ENCODE measurements around the gene BRICD5.

The BRICD5 gene

DNA sequence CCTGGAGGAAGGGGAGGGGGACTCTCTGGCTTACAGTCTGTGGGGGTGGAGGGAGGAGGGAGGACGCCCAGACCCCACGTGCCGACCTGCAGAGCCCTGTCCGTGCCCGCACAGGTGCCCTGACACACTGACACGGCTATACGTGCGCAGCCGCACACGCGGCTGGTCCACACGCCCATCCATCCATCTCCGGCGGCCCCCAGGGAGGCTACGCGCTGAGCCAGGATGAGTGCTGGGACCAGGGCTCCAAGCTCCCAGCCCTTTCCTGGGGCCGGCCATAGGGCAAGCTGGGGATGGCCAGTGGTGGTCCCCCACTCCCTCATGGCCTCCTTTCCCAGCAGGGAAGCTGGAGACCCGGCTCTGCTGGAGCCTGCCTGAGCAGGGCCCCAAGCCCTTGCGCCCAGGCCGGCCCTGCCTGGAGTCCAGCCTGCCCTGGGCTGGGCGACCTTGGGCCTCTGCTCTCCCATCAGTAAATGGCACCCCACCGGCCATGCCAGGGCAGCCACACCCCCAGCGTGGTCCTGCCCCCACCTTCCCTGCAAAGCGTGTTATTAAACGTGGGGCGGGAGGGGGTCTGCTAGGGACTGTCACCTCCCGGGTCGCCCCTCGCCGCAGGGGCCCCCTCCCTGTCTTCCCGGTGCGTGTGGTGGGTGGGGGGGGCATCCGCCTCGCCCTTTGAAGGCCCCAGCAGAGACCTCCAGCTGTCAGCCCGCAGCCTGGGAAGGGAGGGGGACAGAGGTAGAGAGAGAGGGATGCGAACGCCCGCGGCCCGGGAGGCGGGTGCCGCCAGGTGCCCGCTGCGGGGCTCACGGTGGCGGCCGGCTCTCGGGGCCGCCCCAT is 15.1 kb downstream of the BRICD5 start:
- peak overlapping the region; percentile 82 for H2AK5ac ChIP-seq (ENCODE audit: low read depth, low read length)
- H2BK5ac ChIP-seq (ENCODE audit: low read length): peak overlapping the region; percentile 80
- peak overlapping the region; percentile 81 for H3K9ac ChIP-seq (ENCODE audit: low read depth, low read length, poor library complexity)
- H3K4me3 ChIP-seq (ENCODE audit: low read length in 2 of 2): peak overlapping the region; percentile 58 to 93
- peaks cover 2 to 30% (median 23%) of the 10 kb centered on the region in 3 experiments for H3K27me3 ChIP-seq (ENCODE audit: control insufficient read depth in 3 of 3, insufficient read depth in 3 of 3, low read depth in 1 of 3, low read length in 3 of 3)
- peak overlapping the region; percentile 85 for H2BK15ac ChIP-seq (ENCODE audit: low read length)
- H3K4me1 ChIP-seq (ENCODE audit: control insufficient read depth in 2 of 2, insufficient read depth in 1 of 2, low read depth in 1 of 2, low read length in 2 of 2): peaks cover 10 to 23% of the 10 kb centered on the region in 2 donors
- WGBS, 2 donors (ENCODE audit: extremely low coverage in 2 of 2, insufficient read length in 2 of 2, insufficient replicate concordance in 1 of 2): no CpG with 5 or more reads among the region's 49 CpGs
- peak overlapping the region; percentile 80 for H2AFZ ChIP-seq (ENCODE audit: low read length)
- H4K8ac ChIP-seq (ENCODE audit: low read depth, low read length): no peak overlapping the region
- peak overlapping the region; percentile 38 for H3K14ac ChIP-seq (ENCODE audit: low read length)
- no peak overlapping the region for H3K27ac ChIP-seq (replicated peaks; ENCODE audit: low read length)
- H2BK120ac ChIP-seq (ENCODE audit: low read depth, low read length): no peak overlapping the region
- H3K4me2 ChIP-seq (ENCODE audit: insufficient read depth, low read length, poor library complexity, severe bottlenecking): peak overlapping the region; percentile 88
- DNase-seq (ENCODE audit: low spot score): no peak
- H3K79me1 ChIP-seq (ENCODE audit: low read depth, low read length): no peaks in the 10 kb centered on the region
- H3K36me3 ChIP-seq (replicated peaks in 1 of 2; ENCODE audit: control insufficient read depth in 2 of 2, insufficient read depth in 2 of 2, low read length in 2 of 2): no peaks in the 10 kb centered on the region
- peak overlapping the region; percentile 87 for H3K23ac ChIP-seq (ENCODE audit: low read depth, low read length, poor library complexity)
- no peak overlapping the region for H2BK12ac ChIP-seq (ENCODE audit: low read length)
- peaks cover 0 to 5% of the 10 kb centered on the region in 2 donors for H3K9me3 ChIP-seq (replicated peaks in 1 of 2; ENCODE audit: control insufficient read depth in 2 of 2, insufficient read depth in 1 of 2, low read depth in 1 of 2, low read length in 2 of 2)
- H4K91ac ChIP-seq (ENCODE audit: low read depth, low read length, poor library complexity): no peak overlapping the region
- peak overlapping the region; percentile 37 for H3K4ac ChIP-seq (ENCODE audit: low read length)
- peak overlapping the region; percentile 85 for H3K18ac ChIP-seq (ENCODE audit: low read length)

DNA sequence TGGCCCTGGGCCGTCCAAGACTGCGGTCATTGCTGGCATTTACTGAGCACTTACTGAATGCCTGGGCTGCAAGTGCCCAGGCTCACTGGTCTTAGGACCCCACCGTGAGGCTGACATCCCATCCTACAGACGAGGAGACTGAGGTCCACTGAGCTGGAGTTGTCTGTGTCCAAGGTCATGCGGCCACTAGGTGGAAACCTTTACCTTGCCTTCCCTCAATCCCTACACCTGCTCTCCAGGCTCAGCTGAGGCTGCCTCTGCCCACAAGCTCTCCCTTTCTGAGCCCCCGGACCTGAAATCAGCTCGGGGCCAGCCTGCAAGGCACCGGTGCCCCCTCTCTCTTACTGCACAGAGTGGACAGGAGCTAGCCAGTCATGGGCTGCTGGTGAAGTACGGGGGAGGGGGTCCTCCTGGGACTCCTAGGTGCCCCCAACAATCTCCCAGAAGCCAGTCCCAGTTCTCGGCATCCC is 15.8 kb downstream of the BRICD5 start:
- peak overlapping the region; percentile 85 for H3K18ac ChIP-seq (ENCODE audit: low read length)
- peak overlapping the region; percentile 80 for H2BK5ac ChIP-seq (ENCODE audit: low read length)
- H2AFZ ChIP-seq (ENCODE audit: low read length): no peak overlapping the region
- no peak for DNase-seq (ENCODE audit: low spot score)
- no peaks in the 10 kb centered on the region for H3K79me1 ChIP-seq (ENCODE audit: low read depth, low read length)
- no peak overlapping the region for H2BK12ac ChIP-seq (ENCODE audit: low read length)
- peaks cover 10 to 28% of the 10 kb centered on the region in 2 donors for H3K4me1 ChIP-seq (ENCODE audit: control insufficient read depth in 2 of 2, insufficient read depth in 1 of 2, low read depth in 1 of 2, low read length in 2 of 2)
- no peak overlapping the region for H4K8ac ChIP-seq (ENCODE audit: low read depth, low read length)
- no peak overlapping the region for H3K4ac ChIP-seq (ENCODE audit: low read length)
- peak overlapping the region; percentile 58 to 65 for H3K4me3 ChIP-seq (ENCODE audit: low read length in 2 of 2)
- H3K9me3 ChIP-seq (replicated peaks in 1 of 2; ENCODE audit: control insufficient read depth in 2 of 2, insufficient read depth in 1 of 2, low read depth in 1 of 2, low read length in 2 of 2): no peaks in the 10 kb centered on the region
- H4K91ac ChIP-seq (ENCODE audit: low read depth, low read length, poor library complexity): no peak overlapping the region
- H3K27me3 ChIP-seq (ENCODE audit: control insufficient read depth in 3 of 3, insufficient read depth in 3 of 3, low read depth in 1 of 3, low read length in 3 of 3): peaks cover 2 to 29% (median 17%) of the 10 kb centered on the region in 3 experiments
- H3K27ac ChIP-seq (replicated peaks; ENCODE audit: low read length): no peak overlapping the region
- H2BK15ac ChIP-seq (ENCODE audit: low read length): peak overlapping the region; percentile 85
- no peaks in the 10 kb centered on the region for H3K36me3 ChIP-seq (replicated peaks in 1 of 2; ENCODE audit: control insufficient read depth in 2 of 2, insufficient read depth in 2 of 2, low read length in 2 of 2)
- H3K4me2 ChIP-seq (ENCODE audit: insufficient read depth, low read length, poor library complexity, severe bottlenecking): peak overlapping the region; percentile 88
- peak overlapping the region; percentile 82 for H2AK5ac ChIP-seq (ENCODE audit: low read depth, low read length)
- no CpG with 5 or more reads among the region's 10 CpGs for WGBS, 2 donors (ENCODE audit: extremely low coverage in 2 of 2, insufficient read length in 2 of 2, insufficient replicate concordance in 1 of 2)
- peak overlapping the region; percentile 87 for H3K23ac ChIP-seq (ENCODE audit: low read depth, low read length, poor library complexity)
- no peak overlapping the region for H2BK120ac ChIP-seq (ENCODE audit: low read depth, low read length)
- no peak overlapping the region for H3K9ac ChIP-seq (ENCODE audit: low read depth, low read length, poor library complexity)
- no peak overlapping the region for H3K14ac ChIP-seq (ENCODE audit: low read length)

GRCh38 chr16:2194166-2194834 is 16.4 kb downstream of the BRICD5 start:
- no peaks in the 10 kb centered on the region for H3K9me3 ChIP-seq (replicated peaks in 1 of 2; ENCODE audit: control insufficient read depth in 2 of 2, insufficient read depth in 1 of 2, low read depth in 1 of 2, low read length in 2 of 2)
- H3K18ac ChIP-seq (ENCODE audit: low read length): no peak overlapping the region
- H3K27ac ChIP-seq (replicated peaks; ENCODE audit: low read length): no peak overlapping the region
- H3K4ac ChIP-seq (ENCODE audit: low read length): no peak overlapping the region
- H3K9ac ChIP-seq (ENCODE audit: low read depth, low read length, poor library complexity): no peak overlapping the region
- peak overlapping the region in 1 of 2 donors; percentile 45 for H3K4me3 ChIP-seq (ENCODE audit: low read length in 2 of 2)
- H3K14ac ChIP-seq (ENCODE audit: low read length): no peak overlapping the region
- H2AK5ac ChIP-seq (ENCODE audit: low read depth, low read length): no peak overlapping the region
- H4K91ac ChIP-seq (ENCODE audit: low read depth, low read length, poor library complexity): no peak overlapping the region
- H2BK15ac ChIP-seq (ENCODE audit: low read length): no peak overlapping the region
- H2BK12ac ChIP-seq (ENCODE audit: low read length): no peak overlapping the region
- H3K27me3 ChIP-seq (ENCODE audit: control insufficient read depth in 3 of 3, insufficient read depth in 3 of 3, low read depth in 1 of 3, low read length in 3 of 3): peaks cover 2 to 29% (median 16%) of the 10 kb centered on the region in 3 experiments
- no peak overlapping the region for H2BK5ac ChIP-seq (ENCODE audit: low read length)
- peaks cover 10 to 29% of the 10 kb centered on the region in 2 donors for H3K4me1 ChIP-seq (ENCODE audit: control insufficient read depth in 2 of 2, insufficient read depth in 1 of 2, low read depth in 1 of 2, low read length in 2 of 2)
- no peaks in the 10 kb centered on the region for H3K79me1 ChIP-seq (ENCODE audit: low read depth, low read length)
- H3K36me3 ChIP-seq (replicated peaks in 1 of 2; ENCODE audit: control insufficient read depth in 2 of 2, insufficient read depth in 2 of 2, low read length in 2 of 2): no peaks in the 10 kb centered on the region
- H3K4me2 ChIP-seq (ENCODE audit: insufficient read depth, low read length, poor library complexity, severe bottlenecking): no peak overlapping the region
- H3K23ac ChIP-seq (ENCODE audit: low read depth, low read length, poor library complexity): no peak overlapping the region
- H2AFZ ChIP-seq (ENCODE audit: low read length): no peak overlapping the region
- H4K8ac ChIP-seq (ENCODE audit: low read depth, low read length): no peak overlapping the region
- no peak for DNase-seq (ENCODE audit: low spot score)
- no peak overlapping the region for H2BK120ac ChIP-seq (ENCODE audit: low read depth, low read length)
- WGBS, 2 donors (ENCODE audit: extremely low coverage in 2 of 2, insufficient read length in 2 of 2, insufficient replicate concordance in 1 of 2): no CpG with 5 or more reads among the region's 16 CpGs

DNA sequence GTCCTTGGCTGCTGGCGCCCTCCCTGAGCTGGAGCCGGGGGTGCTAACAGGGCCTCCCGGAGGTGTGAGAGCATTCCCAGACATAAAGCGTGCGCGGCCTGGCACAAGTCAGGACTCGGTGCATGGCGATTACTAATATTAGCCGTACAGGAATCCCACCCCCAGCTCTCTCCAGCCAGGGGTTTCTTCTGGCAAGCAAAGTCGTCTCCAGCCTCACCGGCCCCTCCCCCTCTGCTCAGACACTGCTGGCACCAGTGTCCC is 19.3 kb downstream of the BRICD5 start:
- H2AK5ac ChIP-seq (ENCODE audit: low read depth, low read length): no peak overlapping the region
- no peak overlapping the region for H3K4me2 ChIP-seq (ENCODE audit: insufficient read depth, low read length, poor library complexity, severe bottlenecking)
- no peak overlapping the region for H3K23ac ChIP-seq (ENCODE audit: low read depth, low read length, poor library complexity)
- H3K4me1 ChIP-seq (ENCODE audit: control insufficient read depth in 2 of 2, insufficient read depth in 1 of 2, low read depth in 1 of 2, low read length in 2 of 2): peaks cover 10 to 24% of the 10 kb centered on the region in 2 donors
- no peak overlapping the region for H3K14ac ChIP-seq (ENCODE audit: low read length)
- no peaks in the 10 kb centered on the region for H3K9me3 ChIP-seq (replicated peaks in 1 of 2; ENCODE audit: control insufficient read depth in 2 of 2, insufficient read depth in 1 of 2, low read depth in 1 of 2, low read length in 2 of 2)
- no peak overlapping the region for H4K91ac ChIP-seq (ENCODE audit: low read depth, low read length, poor library complexity)
- H2BK12ac ChIP-seq (ENCODE audit: low read length): no peak overlapping the region
- H3K79me1 ChIP-seq (ENCODE audit: low read depth, low read length): no peaks in the 10 kb centered on the region
- no peak overlapping the region for H2AFZ ChIP-seq (ENCODE audit: low read length)
- H3K4me3 ChIP-seq (ENCODE audit: low read length in 2 of 2): no peak overlapping the region
- WGBS, 2 donors (ENCODE audit: extremely low coverage in 2 of 2, insufficient read length in 2 of 2, insufficient replicate concordance in 1 of 2): no CpG with 5 or more reads among the region's 11 CpGs
- H2BK15ac ChIP-seq (ENCODE audit: low read length): no peak overlapping the region
- H3K9ac ChIP-seq (ENCODE audit: low read depth, low read length, poor library complexity): no peak overlapping the region
- H4K8ac ChIP-seq (ENCODE audit: low read depth, low read length): no peak overlapping the region
- H3K27me3 ChIP-seq (ENCODE audit: control insufficient read depth in 3 of 3, insufficient read depth in 3 of 3, low read depth in 1 of 3, low read length in 3 of 3): peaks cover 0 to 11% (median 0%) of the 10 kb centered on the region in 3 experiments
- no peak for DNase-seq (ENCODE audit: low spot score)
- no peak overlapping the region for H3K27ac ChIP-seq (replicated peaks; ENCODE audit: low read length)
- H2BK5ac ChIP-seq (ENCODE audit: low read length): no peak overlapping the region
- no peak overlapping the region for H3K4ac ChIP-seq (ENCODE audit: low read length)
- no peaks in the 10 kb centered on the region for H3K36me3 ChIP-seq (replicated peaks in 1 of 2; ENCODE audit: control insufficient read depth in 2 of 2, insufficient read depth in 2 of 2, low read length in 2 of 2)
- H3K18ac ChIP-seq (ENCODE audit: low read length): no peak overlapping the region
- no peak overlapping the region for H2BK120ac ChIP-seq (ENCODE audit: low read depth, low read length)
